Right atrium auricular region (tissue), 2 donors: ENCODE results near the gene LARP4. TPM values are rescaled to one million over a fixed set of nuclear protein-coding genes. Genes with fewer than 3 reads are reported as not detected.
"Not testable (repeated sequence)": the region's sequence is repeated elsewhere in the genome, so short reads cannot be mapped to it uniquely, and the experiment has no call there.

Experiments used
- DNase-seq: peaks from one replicate; pipeline ENCODE4 v3.0.0-alpha.2; 2019; ENCODE audit warnings: low spot score
- H3K27ac ChIP-seq, 2 donors: fragments of 200-600 bp; sonication (generic); 1 replicate in 1 of 2; 2 replicates in 1 of 2; pipeline ENCODE4 v1.5.1; 2016 to 2019
- H3K27me3 ChIP-seq, 2 donors: fragments of 200-600 bp; sonication (generic); one replicate each; pipeline versions ENCODE4 v1.5.1 to v1.6.0; 2017 to 2019
- H3K36me3 ChIP-seq: fragments of 200-600 bp; sonication (generic); one replicate; pipeline ENCODE4 v1.5.1; 2016
- H3K4me1 ChIP-seq, 2 donors: fragments of 200-600 bp; sonication (generic); one replicate each; pipeline versions ENCODE4 v1.5.1 to v1.6.0; 2017 to 2019
- H3K4me3 ChIP-seq, 2 donors: fragments of 200-600 bp; sonication (generic); 1 replicate in 1 of 2; 2 replicates in 1 of 2; pipeline ENCODE4 v1.5.1; 2017 to 2019; ENCODE audit warnings: mild to moderate bottlenecking in 1 of 2, moderate library complexity in 1 of 2
- H3K9me3 ChIP-seq, 2 donors: fragments of 200-600 bp; sonication (generic); one replicate each; pipeline ENCODE4 v1.5.1; 2019
- total RNA-seq, 2 donors: library from RNA; depleted of rRNA; stranded (reverse); fragments of >200 nt; gene quantifications; one replicate each; pipeline ENCODE4 v1.1.0, GENCODE V29; 2016
- TF ChIP-seq, protein P1 (sequence below), 2 donors: fragments of 200-600 bp; sonication (generic); IDR thresholded peaks; one replicate each; pipeline ENCODE4 v1.5.1; 2019; ENCODE audit warnings: antibody characterized with exemption in 2 of 2

The LARP4 gene
- total RNA-seq, 2 donors from 2014 or later, result 42.9 to 43.0 TPM

GRCh38 chr12:50380761-50381325 lies 19.8 kb upstream of the LARP4 start:
- Histone ChIP-seq H3K36me3 (no peaks in the 10 kb centered on the region), H3K4me3 (no peak overlapping the region), H3K27me3 (no peaks in the 10 kb centered on the region), H3K4me1 (no peaks in the 10 kb centered on the region), H3K9me3 (no peaks in the 10 kb centered on the region), H3K27ac (no peak overlapping the region)
- DNase-seq, result peak; percentile 38
- TF ChIP-seq, protein P1, sequence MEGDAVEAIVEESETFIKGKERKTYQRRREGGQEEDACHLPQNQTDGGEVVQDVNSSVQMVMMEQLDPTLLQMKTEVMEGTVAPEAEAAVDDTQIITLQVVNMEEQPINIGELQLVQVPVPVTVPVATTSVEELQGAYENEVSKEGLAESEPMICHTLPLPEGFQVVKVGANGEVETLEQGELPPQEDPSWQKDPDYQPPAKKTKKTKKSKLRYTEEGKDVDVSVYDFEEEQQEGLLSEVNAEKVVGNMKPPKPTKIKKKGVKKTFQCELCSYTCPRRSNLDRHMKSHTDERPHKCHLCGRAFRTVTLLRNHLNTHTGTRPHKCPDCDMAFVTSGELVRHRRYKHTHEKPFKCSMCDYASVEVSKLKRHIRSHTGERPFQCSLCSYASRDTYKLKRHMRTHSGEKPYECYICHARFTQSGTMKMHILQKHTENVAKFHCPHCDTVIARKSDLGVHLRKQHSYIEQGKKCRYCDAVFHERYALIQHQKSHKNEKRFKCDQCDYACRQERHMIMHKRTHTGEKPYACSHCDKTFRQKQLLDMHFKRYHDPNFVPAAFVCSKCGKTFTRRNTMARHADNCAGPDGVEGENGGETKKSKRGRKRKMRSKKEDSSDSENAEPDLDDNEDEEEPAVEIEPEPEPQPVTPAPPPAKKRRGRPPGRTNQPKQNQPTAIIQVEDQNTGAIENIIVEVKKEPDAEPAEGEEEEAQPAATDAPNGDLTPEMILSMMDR (IDR thresholded peaks at IDR 0.05), result no peak

GRCh38 chr12:50387487-50387886 lies 13.2 kb upstream of the LARP4 start:
- DNase-seq, result peak; percentile 30
- Histone ChIP-seq H3K4me1 (no peaks in the 10 kb centered on the region), H3K9me3 (no peaks in the 10 kb centered on the region), H3K4me3 (no peak overlapping the region), H3K36me3 (no peaks in the 10 kb centered on the region), H3K27me3 (no peaks in the 10 kb centered on the region), H3K27ac (no peak overlapping the region)
- TF ChIP-seq, protein P1 (IDR thresholded peaks at IDR 0.05), result no peak

DNA sequence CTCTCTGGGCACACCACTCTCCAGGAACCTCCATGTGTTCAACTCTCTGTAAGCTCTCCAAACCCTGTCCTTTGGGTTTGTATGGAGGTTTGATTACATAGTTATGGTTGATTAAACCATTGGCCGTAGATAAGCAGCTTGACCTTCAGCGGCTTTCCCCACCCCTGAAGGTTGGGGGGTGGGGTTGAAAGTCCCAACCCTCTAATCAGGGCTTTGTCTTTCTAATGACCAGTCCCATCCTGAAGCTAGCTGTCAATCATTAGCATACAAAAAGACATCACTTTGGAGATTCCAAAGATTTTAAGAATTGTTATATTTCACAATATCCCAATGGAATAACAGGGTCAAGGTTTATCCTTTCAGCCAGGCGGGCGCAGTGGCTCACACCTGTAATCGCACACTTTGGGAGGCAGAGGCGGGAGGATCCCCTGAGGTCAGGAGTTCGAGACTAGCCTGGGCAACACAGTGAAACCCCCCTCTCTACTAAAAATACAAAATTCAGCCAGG lies 12.7 kb upstream of the LARP4 start:
- H3K36me3 ChIP-seq, result no peaks in the 10 kb centered on the region
- H3K4me3 ChIP-seq, result no peak overlapping the region
- no peak overlapping the region for H3K27ac ChIP-seq
- TF ChIP-seq, protein P1 (IDR thresholded peaks at IDR 0.05), result no peak
- no peaks in the 10 kb centered on the region for H3K4me1 ChIP-seq
- DNase-seq, result no peak
- H3K9me3 ChIP-seq, result no peaks in the 10 kb centered on the region
- H3K27me3 ChIP-seq, result no peaks in the 10 kb centered on the region

DNA sequence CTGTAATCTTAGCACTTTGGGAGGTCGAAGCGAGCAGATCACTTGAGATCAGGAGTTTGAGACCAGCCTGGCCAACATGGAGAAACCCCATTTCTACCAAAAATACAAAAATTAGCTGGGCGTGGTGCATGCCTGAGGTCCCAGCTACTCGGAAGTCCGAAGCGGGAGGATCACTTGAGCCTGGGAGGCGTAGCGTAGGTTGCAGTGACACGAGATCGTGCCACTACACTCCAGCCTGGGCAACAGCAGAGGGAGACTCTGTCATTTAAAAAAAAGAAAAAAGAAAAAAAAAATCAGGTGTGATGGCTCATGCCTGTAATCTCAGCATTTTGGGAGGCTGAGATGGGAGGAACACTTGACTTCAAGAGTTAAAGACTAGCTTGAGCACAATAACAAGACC lies 11.9 kb upstream of the LARP4 start:
- H3K4me1 ChIP-seq, H3K36me3 ChIP-seq, H3K27me3 ChIP-seq, DNase-seq, H3K9me3 ChIP-seq, H3K27ac ChIP-seq, H3K4me3 ChIP-seq: not testable (repeated sequence)

- no peak for DNase-seq
- Histone ChIP-seq H3K4me1 (no peaks in the 10 kb centered on the region), H3K9me3 (no peaks in the 10 kb centered on the region), H3K36me3 (no peaks in the 10 kb centered on the region), H3K27me3 (no peaks in the 10 kb centered on the region), H3K27ac (no peak overlapping the region), H3K4me3 (no peak overlapping the region)
- TF ChIP-seq, protein P1 (IDR thresholded peaks at IDR 0.05), result no peak
These were observed 10.4 kb upstream of the LARP4 start for GRCh38 chr12:50390316-50390741.

DNA sequence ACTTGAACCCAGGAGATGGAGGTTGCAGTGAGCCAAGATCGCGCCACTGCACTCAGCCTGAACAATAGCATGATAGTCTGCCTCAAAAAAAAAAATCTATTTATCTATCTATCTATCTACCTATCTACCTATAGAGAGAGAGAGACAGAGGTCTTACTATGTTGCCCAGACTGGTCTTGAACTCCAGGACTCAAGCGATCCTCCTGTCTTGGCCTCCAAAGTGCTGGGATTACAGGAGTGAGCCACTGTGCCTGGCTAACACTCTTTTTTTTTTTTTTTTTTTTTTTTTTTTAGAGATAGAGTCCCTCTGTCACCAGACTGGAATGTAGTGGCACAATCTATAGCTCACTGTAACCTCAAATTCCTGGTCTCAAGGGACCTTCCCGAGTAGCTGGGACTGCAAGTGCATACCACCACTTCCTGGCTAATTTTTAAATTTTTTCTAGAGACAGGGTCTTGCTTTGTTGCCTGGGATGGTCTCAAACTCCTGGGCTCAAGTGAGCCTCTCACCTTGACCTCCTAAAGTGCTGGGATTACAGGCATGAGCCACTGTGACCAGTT lies 6.1 kb upstream of the LARP4 start:
- H3K9me3 ChIP-seq, result no peaks in the 10 kb centered on the region
- no peaks in the 10 kb centered on the region for H3K27me3 ChIP-seq
- H3K27ac ChIP-seq, result no peak overlapping the region
- TF ChIP-seq, protein P1 (IDR thresholded peaks at IDR 0.05), result no peak
- DNase-seq, result no peak
- no peaks in the 10 kb centered on the region for H3K4me1 ChIP-seq
- no peak overlapping the region for H3K4me3 ChIP-seq
- H3K36me3 ChIP-seq, result no peaks in the 10 kb centered on the region
